CD14-positive monocyte (primary cell): ENCODE results near the gene CNIH3. TPM values are rescaled to one million over a fixed set of nuclear protein-coding genes. Genes with fewer than 3 reads are reported as not detected.

Source experiments
- DNase-seq, 3 donors: peaks; one replicate each; pipeline ENCODE4 v3.0.0-alpha.2; 2011 to 2022
- H2AFZ ChIP-seq: 2 replicates; pipeline ENCODE4 v1.6.0; 2012; ENCODE audit warnings: mild to moderate bottlenecking, low read depth, low read length, inconsistent platforms; ENCODE audit not compliant: insufficient read depth, poor library complexity, severe bottlenecking
- H3K27ac ChIP-seq, 2 donors: 1 replicate in 1 of 2; 2 replicates in 1 of 2; pipeline ENCODE4 v1.5.1; 2012 to 2013; ENCODE audit warnings: low read length in 2 of 2, control low read depth in 1 of 2, inconsistent platforms in 1 of 2, low read depth in 1 of 2, mild to moderate bottlenecking in 1 of 2
- H3K27me3 ChIP-seq, 2 donors: one replicate each; pipeline versions ENCODE4 v1.6.0 to v1.6.1; 2011 to 2013; ENCODE audit warnings: low read length in 2 of 2; ENCODE audit not compliant: control insufficient read depth in 2 of 2, insufficient read depth in 2 of 2
- H3K36me3 ChIP-seq, 2 donors: replicated peaks in 1 of 2; 1 replicate in 1 of 2; 2 replicates in 1 of 2; pipeline versions ENCODE4 v1.5.1 to v1.6.1; 2012 to 2013; ENCODE audit warnings: low read length in 2 of 2, control low read depth in 1 of 2, inconsistent platforms in 1 of 2, mild to moderate bottlenecking in 1 of 2; ENCODE audit not compliant: insufficient read depth in 2 of 2, control insufficient read depth in 1 of 2
- H3K4me1 ChIP-seq, 2 donors: 1 replicate in 1 of 2; 2 replicates in 1 of 2; pipeline versions ENCODE4 v1.5.1 to v1.6.1; 2012 to 2013; ENCODE audit warnings: low read length in 2 of 2, control low read depth in 1 of 2, inconsistent platforms in 1 of 2, mild to moderate bottlenecking in 1 of 2, moderate library complexity in 1 of 2; ENCODE audit not compliant: insufficient read depth in 2 of 2, control insufficient read depth in 1 of 2
- H3K4me2 ChIP-seq: replicated peaks from 2 replicates; pipeline ENCODE3; 2012; ENCODE audit warnings: low read length, moderate library complexity, mild to moderate bottlenecking; ENCODE audit not compliant: poor library complexity, severe bottlenecking; ENCODE audit errors: extremely low read depth
- H3K4me3 ChIP-seq, 3 experiments: fragments of 200-600 bp in 1 of 3; sonication (generic) in 1 of 3; replicated peaks in 1 of 3; 1 replicate in 2 of 3; 2 replicates in 1 of 3; pipeline ENCODE4 v1.5.1; 2011 to 2013; ENCODE audit warnings: low read length in 3 of 3, mild to moderate bottlenecking in 3 of 3, control low read depth in 2 of 3, low read depth in 2 of 3, inconsistent platforms in 1 of 3, moderate library complexity in 1 of 3
- H3K79me2 ChIP-seq: 2 replicates; pipeline ENCODE4 v1.6.0; 2012; ENCODE audit warnings: mild to moderate bottlenecking, control low read depth, inconsistent platforms, low read length, moderate library complexity; ENCODE audit not compliant: insufficient read depth
- H3K9ac ChIP-seq: 2 replicates; pipeline ENCODE4 v1.6.0; 2017; ENCODE audit warnings: low read length, mild to moderate bottlenecking; ENCODE audit not compliant: insufficient read depth, poor library complexity, severe bottlenecking
- H3K9me3 ChIP-seq, 2 donors: replicated peaks in 1 of 2; 1 replicate in 1 of 2; 2 replicates in 1 of 2; pipeline versions ENCODE4 v1.5.1 to v1.6.1; 2012 to 2013; ENCODE audit warnings: low read length in 2 of 2, control low read depth in 1 of 2; ENCODE audit not compliant: control insufficient read depth in 1 of 2, insufficient read depth in 1 of 2
- H4K20me1 ChIP-seq: 2 replicates; pipeline ENCODE4 v1.6.0; 2012; ENCODE audit warnings: mild to moderate bottlenecking, low read length, control low read depth, moderate library complexity; ENCODE audit not compliant: insufficient read depth
- H3K27ac Mint-ChIP-seq, 7 donors: one replicate each; pipeline ENCODE4 v1.8.0; 2020; ENCODE audit warnings: mild to moderate bottlenecking in 7 of 7, mixed read lengths in 7 of 7, moderate library complexity in 6 of 7, inconsistent platforms in 2 of 7
- H3K27me3 Mint-ChIP-seq, 3 donors: one replicate each; pipeline ENCODE4 v1.8.0; 2021 to 2022; ENCODE audit warnings: low read depth in 3 of 3, mild to moderate bottlenecking in 3 of 3, mixed read lengths in 3 of 3, moderate library complexity in 3 of 3, inconsistent platforms in 1 of 3
- H3K36me3 Mint-ChIP-seq, 2 donors: one replicate each; pipeline ENCODE4 v1.8.0; 2020; ENCODE audit warnings: mixed read lengths in 2 of 2, inconsistent platforms in 1 of 2, mild to moderate bottlenecking in 1 of 2
- H3K4me1 Mint-ChIP-seq: one replicate; pipeline ENCODE4 v1.8.0; 2020; ENCODE audit warnings: mild to moderate bottlenecking, mixed read lengths
- H3K4me3 Mint-ChIP-seq, 2 donors: one replicate each; pipeline ENCODE4 v1.8.0; 2020; ENCODE audit warnings: mild to moderate bottlenecking in 2 of 2, mixed read lengths in 2 of 2, moderate library complexity in 1 of 2
- H3K9me3 Mint-ChIP-seq, 7 donors: one replicate each; pipeline ENCODE4 v1.8.0; 2020 to 2022; ENCODE audit warnings: mixed read lengths in 7 of 7, mild to moderate bottlenecking in 6 of 7, moderate library complexity in 6 of 7, inconsistent platforms in 2 of 7
- CTCF ChIP-seq: fragments of 200-600 bp; IDR thresholded peaks from one replicate; pipeline ENCODE4 v1.8.0; 2022; ENCODE audit warnings: antibody characterized with exemption, mild to moderate bottlenecking
- WGBS: methylation state at CpG from one replicate; pipeline ENCODE4 v1.1.5; 2013; ENCODE audit warnings: missing lambda C conversion rate; ENCODE audit not compliant: insufficient coverage; 5-methylcytosine and 5-hydroxymethylcytosine counted together
- intact Hi-C, 2 donors: fragments of 100-400 bp; cut with micrococcal nuclease; formaldehyde crosslinking; loops; one replicate each; pipeline versions ENCODE4 v1.15.0 to v1.15.1; 2023
- polyA plus RNA-seq, 3 donors: library from polyadenylated mRNA; depleted of rRNA in 1 of 3; unstranded in 2 of 3; stranded (reverse) in 1 of 3; fragments of 300-500 nt in 2 of 3; fragments of >200 nt in 1 of 3; fragmentation: Illumina TruSeq in 2 of 3; gene quantifications; 1 replicate in 2 of 3; 2 replicates in 1 of 3; pipeline ENCODE4 v1.2.3, GENCODE V29; 2012 to 2021

Gene CNIH3
- polyA plus RNA-seq, 3 donors, result 0.37 TPM; not detected in 2

GRCh38 chr1:224751624-224752311 is 135.7 kb downstream of the CNIH3 start:
- no peak overlapping the region for H3K9ac ChIP-seq
- H3K4me3 ChIP-seq, result no peak overlapping the region
- Mint-ChIP-seq H3K4me3 (no peak overlapping the region), H3K27me3 (peaks cover 0 to 8% (median 2%) of the 10 kb centered on the region in 3 donors), H3K4me1 (peaks cover 2% of the 10 kb centered on the region), H3K27ac (no peak overlapping the region), H3K9me3 (peaks cover 0 to 2% (median 0%) of the 10 kb centered on the region in 7 donors), H3K36me3 (no peaks in the 10 kb centered on the region)
- no peaks in the 10 kb centered on the region for H3K36me3 ChIP-seq
- H3K9me3 ChIP-seq, result peaks cover 0 to 2% of the 10 kb centered on the region in 2 donors
- no peaks in the 10 kb centered on the region for H4K20me1 ChIP-seq
- no peak overlapping the region for H3K4me2 ChIP-seq
- H3K27me3 ChIP-seq, result no peaks in the 10 kb centered on the region
- no peak for TF ChIP-seq CTCF
- WGBS, result no CpG with 5 or more reads among the region's 6 CpGs
- no peaks in the 10 kb centered on the region for H3K4me1 ChIP-seq
- intact Hi-C loops, result no loop called here
- no peak for DNase-seq
- H3K27ac ChIP-seq, result no peak overlapping the region
- H3K79me2 ChIP-seq, result no peaks in the 10 kb centered on the region
- H2AFZ ChIP-seq, result no peak overlapping the region

GRCh38 chr1:224753491-224753890 is 137.4 kb downstream of the CNIH3 start:
- no peaks in the 10 kb centered on the region for H4K20me1 ChIP-seq
- H3K4me2 ChIP-seq, result no peak overlapping the region
- H3K36me3 Mint-ChIP-seq, result no peaks in the 10 kb centered on the region
- H3K4me1 ChIP-seq, result no peaks in the 10 kb centered on the region
- H3K27me3 Mint-ChIP-seq, result peaks cover 0 to 8% (median 2%) of the 10 kb centered on the region in 3 donors
- no peak overlapping the region for H3K4me3 ChIP-seq
- H3K4me3 Mint-ChIP-seq, result no peak overlapping the region
- H3K79me2 ChIP-seq, result no peaks in the 10 kb centered on the region
- TF ChIP-seq CTCF, result no peak
- H3K9me3 ChIP-seq, result peaks cover 4 to 10% of the 10 kb centered on the region in 2 donors
- no peak overlapping the region for H3K27ac Mint-ChIP-seq
- no peaks in the 10 kb centered on the region for H3K36me3 ChIP-seq
- DNase-seq, result no peak
- peaks cover 2% of the 10 kb centered on the region for H3K4me1 Mint-ChIP-seq
- no CpG with 5 or more reads among the region's 1 CpG for WGBS
- H2AFZ ChIP-seq, result no peak overlapping the region
- H3K9ac ChIP-seq, result no peak overlapping the region
- peaks cover under 1 to 15% (median 3%) of the 10 kb centered on the region in 7 donors for H3K9me3 Mint-ChIP-seq
- H3K27me3 ChIP-seq, result no peaks in the 10 kb centered on the region
- no peak overlapping the region for H3K27ac ChIP-seq
- intact Hi-C loops, result no loop called here
